Progenitor cell of endocrine pancreas (in vitro differentiated cells): ENCODE data around the gene ZEB1. TPM values are rescaled to one million over a fixed set of nuclear protein-coding genes. Genes with fewer than 3 reads are reported as not detected.

Source experiments
- DNase-seq: peaks from one replicate; pipeline ENCODE4 v3.0.0; 2021; ENCODE audit warnings: low spot score; ENCODE audit not compliant: unreplicated experiment
- H3K27ac Mint-ChIP-seq: 2 replicates; pipeline ENCODE4 v1.8.0; 2021; ENCODE audit warnings: mild to moderate bottlenecking, moderate library complexity, mixed read lengths
- H3K27me3 Mint-ChIP-seq: 2 replicates; pipeline ENCODE4 v1.8.0; 2021; ENCODE audit warnings: mixed read lengths
- H3K36me3 Mint-ChIP-seq: 2 replicates; pipeline ENCODE4 v1.8.0; 2022; ENCODE audit warnings: mixed read lengths; ENCODE audit not compliant: insufficient read depth
- H3K4me1 Mint-ChIP-seq: 2 replicates; pipeline ENCODE4 v1.8.0; 2021; ENCODE audit warnings: low read depth, mixed read lengths
- H3K4me3 Mint-ChIP-seq: 2 replicates; pipeline ENCODE4 v1.8.0; 2021; ENCODE audit warnings: low read depth, mild to moderate bottlenecking, moderate library complexity, mixed read lengths
- H3K9me3 Mint-ChIP-seq: 2 replicates; pipeline ENCODE4 v1.8.0; 2021; ENCODE audit warnings: low read depth, mixed read lengths
- total RNA-seq: library from RNA; stranded (reverse); gene quantifications from 2 replicates; pipeline ENCODE4 v1.2.1, GENCODE V29; 2021
- TF ChIP-seq, protein P1 (sequence below): fragments of 200-600 bp; sonication (generic); IDR thresholded peaks from one replicate; pipeline ENCODE4 v1.5.0; 2021; ENCODE audit warnings: antibody characterized with exemption, mild to moderate bottlenecking; ENCODE audit not compliant: unreplicated experiment

Gene ZEB1
- total RNA-seq, 1 donor from 2014 or later, result 1.7 TPM

DNA sequence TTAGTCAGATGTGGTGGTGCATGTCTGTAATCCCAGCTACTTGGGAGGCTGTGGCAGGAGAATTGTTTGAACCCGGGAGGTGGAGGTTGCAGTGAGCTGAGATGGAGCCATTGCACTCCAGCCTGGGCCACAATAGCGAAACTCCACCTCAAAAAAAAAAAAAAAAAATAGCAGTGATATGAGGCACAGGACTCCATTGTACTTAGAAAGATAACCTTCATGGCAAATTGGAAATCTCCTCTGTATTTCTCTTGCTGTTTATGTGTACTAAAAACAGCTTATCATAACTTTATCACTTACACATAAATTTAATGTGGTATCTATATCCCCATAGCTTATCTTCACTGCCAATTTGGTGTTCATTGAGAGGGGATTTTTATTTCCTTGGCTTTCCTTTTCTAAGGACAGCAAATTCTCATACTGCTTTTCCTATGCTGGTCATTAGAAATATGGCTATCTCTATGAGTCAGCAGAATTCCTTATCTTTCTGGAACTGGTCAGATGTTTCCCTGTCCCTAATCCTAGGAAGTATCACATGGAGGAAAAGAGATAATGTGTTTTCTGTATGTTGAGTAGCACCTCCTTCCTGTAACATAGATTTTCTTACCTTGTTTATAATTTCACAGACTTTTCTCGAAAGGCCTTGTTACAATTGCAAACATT is 40.6 kb upstream of the ZEB1 start:
- no peak overlapping the region for H3K27ac Mint-ChIP-seq
- no peaks in the 10 kb centered on the region for H3K4me1 Mint-ChIP-seq
- H3K27me3 Mint-ChIP-seq, result no peaks in the 10 kb centered on the region
- TF ChIP-seq, protein P1, sequence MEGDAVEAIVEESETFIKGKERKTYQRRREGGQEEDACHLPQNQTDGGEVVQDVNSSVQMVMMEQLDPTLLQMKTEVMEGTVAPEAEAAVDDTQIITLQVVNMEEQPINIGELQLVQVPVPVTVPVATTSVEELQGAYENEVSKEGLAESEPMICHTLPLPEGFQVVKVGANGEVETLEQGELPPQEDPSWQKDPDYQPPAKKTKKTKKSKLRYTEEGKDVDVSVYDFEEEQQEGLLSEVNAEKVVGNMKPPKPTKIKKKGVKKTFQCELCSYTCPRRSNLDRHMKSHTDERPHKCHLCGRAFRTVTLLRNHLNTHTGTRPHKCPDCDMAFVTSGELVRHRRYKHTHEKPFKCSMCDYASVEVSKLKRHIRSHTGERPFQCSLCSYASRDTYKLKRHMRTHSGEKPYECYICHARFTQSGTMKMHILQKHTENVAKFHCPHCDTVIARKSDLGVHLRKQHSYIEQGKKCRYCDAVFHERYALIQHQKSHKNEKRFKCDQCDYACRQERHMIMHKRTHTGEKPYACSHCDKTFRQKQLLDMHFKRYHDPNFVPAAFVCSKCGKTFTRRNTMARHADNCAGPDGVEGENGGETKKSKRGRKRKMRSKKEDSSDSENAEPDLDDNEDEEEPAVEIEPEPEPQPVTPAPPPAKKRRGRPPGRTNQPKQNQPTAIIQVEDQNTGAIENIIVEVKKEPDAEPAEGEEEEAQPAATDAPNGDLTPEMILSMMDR, result no peak
- no peak overlapping the region for H3K4me3 Mint-ChIP-seq
- no peaks in the 10 kb centered on the region for H3K36me3 Mint-ChIP-seq
- peaks cover 7% of the 10 kb centered on the region for H3K9me3 Mint-ChIP-seq
- DNase-seq, result no peak

DNA sequence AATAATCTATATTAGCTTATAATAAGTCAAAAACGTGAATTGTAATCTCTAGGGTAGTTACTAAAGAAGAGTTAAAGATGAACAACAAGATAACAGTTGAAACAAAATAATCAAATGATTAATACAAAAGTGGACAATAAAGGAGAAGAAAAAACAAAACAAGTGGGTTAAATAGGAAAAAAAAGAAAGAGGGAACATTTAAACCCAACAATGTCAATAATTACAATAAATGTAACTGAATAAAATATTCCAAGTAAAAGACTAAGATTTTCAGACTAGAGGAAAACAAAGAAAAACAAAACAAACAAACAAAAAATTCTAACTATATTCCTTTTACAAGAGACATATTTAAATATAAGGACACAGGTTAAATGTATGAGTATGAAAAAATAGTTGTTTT is 38.0 kb upstream of the ZEB1 start:
- H3K4me3 Mint-ChIP-seq, result no peak overlapping the region
- no peak overlapping the region for H3K27ac Mint-ChIP-seq
- H3K27me3 Mint-ChIP-seq, result no peaks in the 10 kb centered on the region
- DNase-seq, result no peak
- TF ChIP-seq, protein P1, result no peak
- no peaks in the 10 kb centered on the region for H3K36me3 Mint-ChIP-seq
- peaks cover 7% of the 10 kb centered on the region for H3K9me3 Mint-ChIP-seq
- H3K4me1 Mint-ChIP-seq, result no peaks in the 10 kb centered on the region

DNA sequence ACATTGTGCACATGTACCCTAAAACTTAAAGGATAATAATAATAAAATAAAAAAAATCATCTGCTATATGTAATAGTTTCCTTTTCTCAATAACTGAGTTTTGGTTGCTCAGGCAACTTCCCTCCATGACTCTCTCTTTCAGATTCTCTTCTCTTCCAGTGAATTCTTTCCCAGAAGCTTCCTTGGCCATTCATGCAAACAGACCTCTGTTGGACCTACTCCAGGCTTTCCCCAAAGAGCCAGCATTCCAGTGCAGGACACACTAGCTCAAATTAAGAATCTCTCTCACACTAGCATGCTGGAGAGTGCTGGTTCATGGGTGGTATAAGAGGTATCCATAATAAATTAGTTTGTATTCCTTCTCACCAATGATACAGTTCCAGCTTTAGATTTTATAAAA is 31.0 kb upstream of the ZEB1 start:
- TF ChIP-seq, protein P1, result no peak
- H3K27ac Mint-ChIP-seq, result no peak overlapping the region
- no peaks in the 10 kb centered on the region for H3K27me3 Mint-ChIP-seq
- no peaks in the 10 kb centered on the region for H3K36me3 Mint-ChIP-seq
- no peak overlapping the region for H3K4me3 Mint-ChIP-seq
- no peaks in the 10 kb centered on the region for H3K4me1 Mint-ChIP-seq
- no peaks in the 10 kb centered on the region for H3K9me3 Mint-ChIP-seq
- no peak for DNase-seq

DNA sequence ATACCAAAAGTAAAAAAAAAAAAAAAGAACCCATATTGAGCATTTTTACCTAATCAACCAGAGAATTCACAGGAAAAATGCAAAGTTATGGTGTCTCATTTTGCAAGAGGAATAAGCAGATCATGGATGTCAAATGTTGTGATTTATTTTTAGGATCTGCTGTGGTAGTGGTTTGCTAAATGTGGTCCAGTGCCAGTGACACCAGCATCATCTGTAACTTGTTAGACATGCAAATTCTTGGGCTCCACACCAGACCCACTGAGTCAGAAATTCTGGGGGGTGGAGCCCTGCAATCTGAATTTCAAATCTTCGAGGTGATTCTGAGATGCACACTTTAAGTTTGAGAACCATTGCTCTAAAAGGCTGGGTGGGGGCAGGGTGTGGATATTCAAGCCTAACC is 30.1 kb upstream of the ZEB1 start:
- H3K4me3 Mint-ChIP-seq, result no peak overlapping the region
- DNase-seq, result no peak
- no peaks in the 10 kb centered on the region for H3K4me1 Mint-ChIP-seq
- TF ChIP-seq, protein P1, result no peak
- no peaks in the 10 kb centered on the region for H3K9me3 Mint-ChIP-seq
- H3K36me3 Mint-ChIP-seq, result no peaks in the 10 kb centered on the region
- H3K27ac Mint-ChIP-seq, result no peak overlapping the region
- H3K27me3 Mint-ChIP-seq, result no peaks in the 10 kb centered on the region

DNA sequence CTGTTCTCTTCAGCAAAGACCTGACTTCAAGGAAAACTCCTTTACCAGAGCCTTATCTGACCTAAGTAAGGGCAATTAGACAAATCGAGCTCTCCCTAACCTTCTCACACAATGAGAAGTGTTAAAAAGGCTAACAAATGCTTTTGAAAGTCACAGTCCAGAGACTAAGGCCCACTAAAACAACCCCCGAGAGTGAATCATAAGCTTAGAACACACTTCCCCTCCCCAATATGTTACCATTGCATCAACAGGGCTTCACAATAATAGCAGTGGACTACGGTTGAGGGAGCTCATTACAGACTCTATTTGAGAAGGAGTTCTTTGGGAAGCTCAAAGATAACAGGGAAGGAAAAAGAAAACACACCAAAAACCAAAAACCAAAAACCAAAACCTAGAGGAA is 28.6 kb upstream of the ZEB1 start:
- H3K27ac Mint-ChIP-seq, result no peak overlapping the region
- H3K36me3 Mint-ChIP-seq, result no peaks in the 10 kb centered on the region
- H3K4me3 Mint-ChIP-seq, result no peak overlapping the region
- DNase-seq, result no peak
- H3K9me3 Mint-ChIP-seq, result no peaks in the 10 kb centered on the region
- H3K4me1 Mint-ChIP-seq, result no peaks in the 10 kb centered on the region
- TF ChIP-seq, protein P1, result no peak
- no peaks in the 10 kb centered on the region for H3K27me3 Mint-ChIP-seq
